HFF-Myc (cell line): ENCODE results near the gene CYP2S1.
"Not testable (repeated sequence)": the region's sequence is repeated elsewhere in the genome, so short reads cannot be mapped to it uniquely, and the experiment has no call there.

Experiments
- DNase-seq: peaks from one replicate; pipeline ENCODE4 v3.0.0-alpha.2; 2011; ENCODE audit warnings: low read depth; ENCODE audit errors: extremely low read depth
- H3K4me3 ChIP-seq: replicated peaks from 2 replicates; pipeline ENCODE4 v1.5.1; 2011; ENCODE audit warnings: low read depth, mild to moderate bottlenecking, control low read depth, low read length
- CTCF ChIP-seq: IDR thresholded peaks from 2 replicates; pipeline ENCODE4 v1.5.1; 2012; ENCODE audit warnings: mild to moderate bottlenecking, low read depth, low read length, control low read depth; ENCODE audit errors: missing control alignments

Gene CYP2S1

GRCh38 chr19:41161903-41162302, 31.1 kb upstream of the CYP2S1 start:
- peak; percentile 47 for TF ChIP-seq CTCF
- no peak overlapping the region for H3K4me3 ChIP-seq
- DNase-seq: no peak

- DNase-seq: no peak
- no peak for TF ChIP-seq CTCF
- H3K4me3 ChIP-seq: no peak overlapping the region
Observed at GRCh38 chr19:41166944-41167804, 25.8 kb upstream of the CYP2S1 start.

GRCh38 chr19:41172297-41173164, 20.5 kb upstream of the CYP2S1 start:
- DNase-seq: no peak
- TF ChIP-seq CTCF: no peak
- H3K4me3 ChIP-seq: no peak overlapping the region

GRCh38 chr19:41174297-41174928, 18.6 kb upstream of the CYP2S1 start:
- DNase-seq: no peak
- TF ChIP-seq CTCF: no peak
- H3K4me3 ChIP-seq: no peak overlapping the region

- no peak for TF ChIP-seq CTCF
- H3K4me3 ChIP-seq: 0 out of 2 replicates have a peak overlapping the region, but pooled peaks have one; percentile 5
- peak; percentile 59 for DNase-seq
Observed at GRCh38 chr19:41175801-41176777, 16.9 kb upstream of the CYP2S1 start.

- not testable (repeated sequence) for H3K4me3 ChIP-seq, DNase-seq
Observed at GRCh38 chr19:41180173-41180572, 12.8 kb upstream of the CYP2S1 start.
